AG04449 (cell line): ENCODE results near the gene C1QA.

Source experiments
- CTCF ChIA-PET: fragments of 350-600 bp; formaldehyde crosslinking; extraction: SDS; loops from one replicate; lab custom pipeline; 2021; ENCODE audit warnings: antibody characterized with exemption; lab: Yijun Ruan, JAX
- POLR2A ChIA-PET: fragments of 400-600, 350-600 bp; formaldehyde crosslinking; extraction: SDS; loops from one replicate; lab custom pipeline; 2020; ENCODE audit warnings: antibody characterized with exemption, inconsistent platforms; lab: Yijun Ruan, JAX
- DNase-seq: peaks from one replicate; pipeline ENCODE4 v3.0.0-alpha.2; 2010; ENCODE audit warnings: low read depth, low spot score
- H3K4me3 ChIP-seq: 2 replicates; pipeline ENCODE4 v1.5.1; 2011; ENCODE audit warnings: low read depth, mild to moderate bottlenecking, control low read depth, low read length
- TF ChIP-seq, protein P1 (sequence below): IDR thresholded peaks from one replicate; pipeline ENCODE4 v1.5.1; 2011; ENCODE audit warnings: mild to moderate bottlenecking, moderate library complexity, low read length, control low read depth, inconsistent platforms; ENCODE audit not compliant: insufficient read depth; ENCODE audit errors: missing control alignments

C1QA gene

DNA sequence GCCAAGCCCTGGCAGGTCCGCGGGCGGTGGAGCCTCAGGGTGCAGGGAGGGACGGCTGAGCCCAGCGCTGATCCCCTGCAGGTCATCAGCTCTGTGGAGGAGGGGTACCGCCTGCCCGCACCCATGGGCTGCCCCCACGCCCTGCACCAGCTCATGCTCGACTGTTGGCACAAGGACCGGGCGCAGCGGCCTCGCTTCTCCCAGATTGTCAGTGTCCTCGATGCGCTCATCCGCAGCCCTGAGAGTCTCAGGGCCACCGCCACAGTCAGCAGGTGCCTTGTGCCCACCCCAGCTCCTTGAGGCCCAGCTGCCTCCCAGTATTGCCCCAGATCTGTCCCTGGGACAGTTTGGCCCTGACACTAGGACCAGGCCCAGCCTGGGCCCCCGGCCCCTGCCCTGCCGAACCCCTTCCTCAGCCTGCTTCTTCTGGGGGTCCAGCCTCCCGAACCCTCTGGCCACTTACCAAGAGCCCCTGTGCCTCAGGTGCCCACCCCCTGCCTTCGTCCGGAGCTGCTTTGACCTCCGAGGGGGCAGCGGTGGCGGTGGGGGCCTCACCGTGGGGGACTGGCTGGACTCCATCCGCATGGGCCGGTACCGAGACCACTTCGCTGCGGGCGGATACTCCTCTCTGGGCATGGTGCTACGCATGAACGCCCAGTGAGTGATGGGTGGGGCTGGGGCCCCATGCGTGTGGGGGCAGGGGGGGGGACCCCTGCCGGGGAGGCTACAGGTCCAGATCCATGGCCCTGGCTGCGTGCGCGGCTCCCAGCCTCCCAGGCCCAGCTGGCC is 35.4 kb upstream of the C1QA start:
- H3K4me3 ChIP-seq, result no peak overlapping the region
- POLR2A ChIA-PET, result no interaction called here
- TF ChIP-seq, protein P1, sequence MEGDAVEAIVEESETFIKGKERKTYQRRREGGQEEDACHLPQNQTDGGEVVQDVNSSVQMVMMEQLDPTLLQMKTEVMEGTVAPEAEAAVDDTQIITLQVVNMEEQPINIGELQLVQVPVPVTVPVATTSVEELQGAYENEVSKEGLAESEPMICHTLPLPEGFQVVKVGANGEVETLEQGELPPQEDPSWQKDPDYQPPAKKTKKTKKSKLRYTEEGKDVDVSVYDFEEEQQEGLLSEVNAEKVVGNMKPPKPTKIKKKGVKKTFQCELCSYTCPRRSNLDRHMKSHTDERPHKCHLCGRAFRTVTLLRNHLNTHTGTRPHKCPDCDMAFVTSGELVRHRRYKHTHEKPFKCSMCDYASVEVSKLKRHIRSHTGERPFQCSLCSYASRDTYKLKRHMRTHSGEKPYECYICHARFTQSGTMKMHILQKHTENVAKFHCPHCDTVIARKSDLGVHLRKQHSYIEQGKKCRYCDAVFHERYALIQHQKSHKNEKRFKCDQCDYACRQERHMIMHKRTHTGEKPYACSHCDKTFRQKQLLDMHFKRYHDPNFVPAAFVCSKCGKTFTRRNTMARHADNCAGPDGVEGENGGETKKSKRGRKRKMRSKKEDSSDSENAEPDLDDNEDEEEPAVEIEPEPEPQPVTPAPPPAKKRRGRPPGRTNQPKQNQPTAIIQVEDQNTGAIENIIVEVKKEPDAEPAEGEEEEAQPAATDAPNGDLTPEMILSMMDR, result no peak
- CTCF ChIA-PET, result interaction anchor here (0.7 kb wide), 1 partner anchor 185 kb away, joined by 3 read pairs; no protein-coding TSS in a partner anchor
- no peak for DNase-seq

DNA sequence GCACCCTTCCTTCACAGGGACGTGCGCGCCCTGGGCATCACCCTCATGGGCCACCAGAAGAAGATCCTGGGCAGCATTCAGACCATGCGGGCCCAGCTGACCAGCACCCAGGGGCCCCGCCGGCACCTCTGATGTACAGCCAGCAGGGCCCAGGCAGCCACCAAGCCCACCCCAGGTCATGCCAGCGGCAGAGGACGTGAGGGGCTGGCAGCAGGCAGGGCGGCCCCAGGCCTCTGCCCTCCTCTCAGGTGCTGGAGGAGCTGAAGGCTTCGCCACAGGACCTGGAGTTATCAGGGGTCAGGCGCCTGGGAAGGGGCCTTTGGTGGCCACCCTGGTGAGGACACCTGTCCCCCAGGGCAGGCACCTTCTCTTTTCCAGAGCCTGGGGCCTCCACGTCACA is 34.8 kb upstream of the C1QA start:
- ChIA-PET CTCF (no interaction called here), POLR2A (no interaction called here)
- H3K4me3 ChIP-seq, result no peak overlapping the region
- DNase-seq, result no peak
- TF ChIP-seq, protein P1, result no peak

DNA sequence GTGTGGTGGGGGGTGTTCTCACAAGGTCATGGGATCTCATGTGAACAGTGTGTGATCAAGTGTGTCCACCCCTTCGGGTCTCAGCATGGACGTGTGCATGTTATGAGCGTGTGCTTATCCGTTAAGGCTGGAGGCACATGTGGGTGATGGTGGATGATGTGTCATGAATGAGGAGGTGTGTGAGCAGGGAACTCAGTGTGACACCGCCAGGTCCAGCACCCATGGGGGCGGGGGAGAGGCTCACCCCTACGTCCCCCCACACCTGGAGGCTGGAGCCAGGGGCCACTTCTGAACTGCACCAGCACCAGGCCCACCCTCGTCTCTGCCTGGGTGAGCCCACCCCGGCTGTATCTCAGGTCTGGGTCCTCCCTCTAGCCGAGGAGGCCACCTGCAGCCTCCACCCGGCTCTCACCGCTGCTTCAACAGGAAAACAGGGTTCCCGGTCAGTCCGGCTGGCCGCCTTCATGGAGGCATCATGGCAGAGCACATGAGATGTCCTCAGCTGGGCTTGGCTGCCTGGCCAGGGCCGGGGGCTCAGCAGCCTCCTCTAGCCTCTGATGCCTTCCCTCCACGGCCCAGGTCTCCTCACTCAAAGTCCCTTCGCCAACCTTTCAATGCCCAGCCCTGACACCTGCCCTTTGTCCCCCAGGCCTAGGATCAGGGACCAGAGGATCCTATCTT is 34.2 kb upstream of the C1QA start:
- DNase-seq, result no peak
- CTCF ChIA-PET, result no interaction called here
- no peak overlapping the region for H3K4me3 ChIP-seq
- TF ChIP-seq, protein P1, result no peak
- POLR2A ChIA-PET, result no interaction called here

DNA sequence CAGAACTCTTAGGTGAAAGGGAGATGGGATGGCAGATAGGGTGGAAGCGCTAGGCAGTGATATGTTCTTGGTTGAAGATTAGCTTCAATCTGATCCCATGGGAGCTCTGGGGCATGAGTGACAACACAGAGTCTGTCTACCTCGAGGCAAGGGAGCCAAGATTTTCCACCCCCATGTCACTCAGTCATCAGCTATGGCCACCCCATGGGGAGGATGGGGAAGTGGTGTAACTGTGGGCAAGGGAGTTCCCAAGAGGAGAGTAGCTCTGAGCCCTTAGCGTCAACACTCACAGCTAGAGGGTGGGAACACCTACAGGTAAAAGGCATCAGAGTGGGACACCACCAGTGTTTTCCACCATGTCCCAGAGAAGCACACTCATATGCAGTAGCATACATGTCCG is 30.3 kb upstream of the C1QA start:
- H3K4me3 ChIP-seq, result no peak overlapping the region
- ChIA-PET POLR2A (no interaction called here), CTCF (interaction anchor here (1.1 to 1.5 kb wide), 2 partner anchors 35 to 190 kb away, joined by 3 to 4 read pairs; no protein-coding TSS in a partner anchor)
- TF ChIP-seq, protein P1, result no peak
- no peak for DNase-seq

DNA sequence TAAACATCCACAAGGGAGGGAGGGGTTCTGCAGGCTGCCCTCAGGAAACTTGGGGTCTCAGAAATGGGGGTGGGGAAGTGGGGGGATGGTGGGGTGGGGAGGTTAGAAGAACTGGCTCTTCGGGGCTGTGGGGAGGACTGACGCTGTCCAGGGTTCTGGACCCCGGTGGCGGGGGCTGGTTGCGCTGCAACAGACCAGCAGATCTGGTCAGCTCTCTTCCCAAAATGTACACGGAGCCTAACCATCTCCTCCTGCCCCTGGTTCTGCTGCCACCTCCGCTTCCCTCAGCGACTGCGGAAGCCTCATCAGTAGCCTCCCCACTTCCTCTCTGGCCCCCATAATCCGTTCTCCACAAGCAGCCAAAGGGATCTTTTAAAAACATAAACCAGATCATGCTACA is 29.3 kb upstream of the C1QA start:
- H3K4me3 ChIP-seq, result no peak overlapping the region
- TF ChIP-seq, protein P1, result no peak
- DNase-seq, result no peak
- ChIA-PET CTCF (interaction anchor here (1.1 kb wide), 1 partner anchor 191 kb away, joined by 3 read pairs; no protein-coding TSS in a partner anchor), POLR2A (no interaction called here)

DNA sequence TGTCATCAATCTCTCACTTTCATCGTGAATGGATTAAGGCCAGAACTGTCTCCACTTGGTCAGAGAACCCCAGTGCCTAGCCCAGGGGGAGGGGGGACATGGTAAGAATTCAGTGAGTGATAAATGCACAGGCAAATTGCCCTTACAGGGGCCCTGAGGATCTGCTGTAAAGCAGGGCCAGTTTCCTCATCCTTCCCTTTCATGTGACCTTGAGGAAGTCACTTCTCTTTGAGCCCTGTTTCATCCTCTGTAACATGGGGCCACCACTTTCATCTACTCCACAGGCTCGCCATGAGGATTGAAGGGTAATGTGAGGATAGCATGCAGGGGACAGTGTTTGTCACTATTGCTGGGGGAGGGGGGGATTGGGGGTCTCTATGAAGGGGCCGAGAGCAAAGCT is 28.1 kb upstream of the C1QA start:
- CTCF ChIA-PET, result interaction anchor here (1.4 kb wide), 1 partner anchor 34 kb away, joined by 4 read pairs; no protein-coding TSS in a partner anchor
- DNase-seq, result no peak
- TF ChIP-seq, protein P1, result no peak
- POLR2A ChIA-PET, result no interaction called here
- H3K4me3 ChIP-seq, result no peak overlapping the region
